Fibroblast of peridontal ligament (primary cell): ENCODE data around the gene CDC42BPA.
A peak's percentile ranks its signal among the peaks of the same experiment; 100 is the strongest.

ENCODE experiments used
- DNase-seq: peaks from one replicate; pipeline ENCODE4 v3.0.0-alpha.2; 2010; ENCODE audit errors: extremely low read depth

Gene CDC42BPA

GRCh38 chr1:226948480-226948879 lies 369.8 kb downstream of the CDC42BPA start:
- no peak for DNase-seq

- no peak for DNase-seq
Observed at GRCh38 chr1:226948051-226948450, 370.2 kb downstream of the CDC42BPA start.

- peak; percentile 37 for DNase-seq
Observed at GRCh38 chr1:226946841-226947240, 371.5 kb downstream of the CDC42BPA start.

- DNase-seq, result no peak
Observed at GRCh38 chr1:226946285-226946684, 372.0 kb downstream of the CDC42BPA start.

- DNase-seq, result no peak
Observed at GRCh38 chr1:226945858-226946245, 372.4 kb downstream of the CDC42BPA start.

- no peak for DNase-seq
Observed at GRCh38 chr1:226945106-226945857, 373.0 kb downstream of the CDC42BPA start.

- no peak for DNase-seq
Observed at GRCh38 chr1:226943927-226944326, 374.4 kb downstream of the CDC42BPA start.

GRCh38 chr1:226943156-226943555 lies 375.1 kb downstream of the CDC42BPA start:
- DNase-seq, result peak; percentile 12

GRCh38 chr1:226942392-226942791 lies 375.9 kb downstream of the CDC42BPA start:
- no peak for DNase-seq

GRCh38 chr1:226940806-226941067 lies 377.6 kb downstream of the CDC42BPA start:
- no peak for DNase-seq

- DNase-seq, result peak; percentile 99
Observed at GRCh38 chr1:226940029-226940805, 378.1 kb downstream of the CDC42BPA start, which contains the start of gene COQ8A. TSS of gene COQ8A (plus strand) at chr1:226940294. CDS start at chr1:226961386, 21,092 bp downstream.
